ENCODE measurements around the gene ZNF343.
"Not testable (repeated sequence)": the region's sequence is repeated elsewhere in the genome, so short reads cannot be mapped to it uniquely, and the experiment has no call there.

The ZNF343 gene

DNA sequence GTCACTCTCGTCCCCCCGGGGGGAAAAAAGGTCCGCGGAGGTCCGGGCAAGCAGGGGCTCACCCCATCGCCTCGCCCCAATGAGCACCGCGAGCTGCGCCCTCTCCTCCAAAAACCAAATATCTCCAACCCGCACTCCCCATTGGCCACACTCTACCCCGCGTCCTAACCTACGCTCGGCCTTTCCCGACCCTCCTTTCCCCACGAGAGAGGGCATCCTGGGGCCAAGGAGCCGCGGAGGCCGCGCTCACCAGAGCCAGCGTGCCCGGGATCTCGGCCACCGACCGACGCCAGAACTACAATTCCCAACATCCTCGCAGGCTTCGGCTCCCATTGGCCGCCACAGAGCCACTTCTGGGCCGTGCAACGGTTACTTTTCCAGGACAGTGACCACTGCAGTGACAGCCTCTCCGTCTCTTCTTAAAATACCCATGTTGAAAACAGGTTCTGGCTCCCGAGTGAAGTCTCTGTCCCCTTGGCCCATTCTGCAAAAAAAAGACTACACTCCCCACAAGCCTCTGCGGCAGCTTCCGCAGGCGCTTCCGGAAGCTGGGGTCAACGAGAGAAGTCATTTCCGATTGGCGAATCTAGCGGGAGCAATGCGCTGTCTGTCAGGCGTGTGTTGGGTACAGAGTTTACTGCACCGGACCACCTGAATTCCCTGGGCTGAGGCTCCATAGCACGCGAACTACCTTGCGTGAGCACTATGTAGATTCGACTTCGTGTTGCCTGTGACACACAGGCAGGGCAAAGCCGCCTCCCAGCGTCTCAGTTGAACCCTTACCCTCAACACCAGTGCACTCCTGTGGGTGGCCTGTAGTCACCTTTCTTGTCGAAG lies at the start of gene ZNF343:
TSS of gene ZNF343 (minus strand) at position 285 of the 837 bp plus-strand sequence. CDS start 15,020 bp downstream, outside the sequence.
- DNase-seq (ENCODE audit: low read depth in 3 of 3) = peak; percentile 52 to 59 (median 57)

DNA sequence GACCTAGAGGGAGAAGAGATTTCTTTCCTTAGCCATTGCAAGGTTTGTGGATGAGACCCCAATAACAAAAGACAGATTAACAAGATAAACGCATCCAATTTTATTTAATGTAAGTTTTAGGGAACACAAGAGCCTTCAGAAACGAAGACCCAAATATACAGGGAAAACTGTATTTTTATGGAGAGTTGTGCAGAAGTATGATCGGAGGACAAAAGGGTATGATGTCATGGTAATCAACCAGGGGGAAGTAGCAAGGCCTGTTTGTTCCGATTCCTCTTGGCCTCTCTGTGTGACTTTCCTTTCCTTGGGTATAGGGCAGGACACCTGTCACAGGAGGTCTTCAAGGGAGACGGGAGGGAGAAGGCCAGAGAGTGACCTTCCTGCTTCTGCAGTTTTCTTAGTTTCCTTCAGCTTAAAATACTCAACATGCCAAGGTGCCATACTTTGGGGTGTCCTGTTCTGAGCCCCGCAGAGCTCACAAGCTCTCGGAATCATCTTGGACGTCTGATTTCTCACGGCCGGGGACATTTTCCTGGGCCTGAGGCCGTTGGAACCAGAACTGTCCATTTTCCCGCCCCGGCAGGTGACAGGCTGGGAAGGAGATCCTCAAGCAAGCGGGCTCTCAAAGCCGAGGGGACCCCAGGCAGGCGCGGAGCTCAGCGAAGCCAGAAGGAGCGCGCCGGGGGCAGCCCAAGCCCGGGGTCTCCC lies 49.3 kb upstream of the ZNF343 start:
- no peak for DNase-seq (ENCODE audit: low read depth in 3 of 3)

DNA sequence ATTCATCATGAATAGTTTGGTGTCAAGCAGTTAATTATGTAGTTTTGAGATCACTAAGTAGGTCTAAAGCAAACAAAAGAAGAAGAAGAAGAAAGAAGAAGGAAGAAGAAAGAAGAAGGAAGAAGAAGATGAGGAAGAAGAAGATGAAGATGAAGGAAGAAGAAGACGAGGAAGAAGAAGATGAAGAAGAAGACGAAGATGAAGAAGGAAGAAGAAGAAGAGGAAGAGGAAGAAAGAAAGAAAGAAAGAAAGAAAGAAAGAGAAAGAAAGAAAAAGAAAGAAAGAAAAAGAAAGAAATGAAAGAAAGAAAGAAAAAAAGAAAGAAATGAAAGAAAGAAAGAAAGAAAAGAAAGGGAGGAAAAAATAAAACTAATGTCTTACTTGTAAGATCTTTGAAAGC lies 36.9 kb upstream of the ZNF343 start:
- no peak for DNase-seq (ENCODE audit: low read depth in 3 of 3)

DNA sequence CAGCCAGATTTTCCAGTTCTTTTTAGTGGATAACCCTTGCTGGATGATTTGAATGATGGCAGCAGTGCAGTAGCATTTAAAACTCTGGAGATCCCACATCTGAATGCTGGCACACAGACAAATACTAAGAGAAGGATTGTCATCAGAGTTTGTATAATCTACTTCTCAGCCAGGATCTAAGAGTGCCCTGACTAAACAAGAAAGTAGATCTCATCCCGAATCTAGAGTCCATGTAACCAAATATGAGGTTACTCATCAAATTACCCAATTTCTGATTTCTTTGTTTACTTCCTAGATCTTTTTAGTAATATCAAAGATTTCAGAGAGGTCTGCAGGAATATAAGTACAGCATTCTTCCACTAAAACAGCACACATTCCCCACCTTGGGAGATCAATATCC lies 35.5 kb upstream of the ZNF343 start:
- no peak for DNase-seq (ENCODE audit: low read depth in 3 of 3)

DNA sequence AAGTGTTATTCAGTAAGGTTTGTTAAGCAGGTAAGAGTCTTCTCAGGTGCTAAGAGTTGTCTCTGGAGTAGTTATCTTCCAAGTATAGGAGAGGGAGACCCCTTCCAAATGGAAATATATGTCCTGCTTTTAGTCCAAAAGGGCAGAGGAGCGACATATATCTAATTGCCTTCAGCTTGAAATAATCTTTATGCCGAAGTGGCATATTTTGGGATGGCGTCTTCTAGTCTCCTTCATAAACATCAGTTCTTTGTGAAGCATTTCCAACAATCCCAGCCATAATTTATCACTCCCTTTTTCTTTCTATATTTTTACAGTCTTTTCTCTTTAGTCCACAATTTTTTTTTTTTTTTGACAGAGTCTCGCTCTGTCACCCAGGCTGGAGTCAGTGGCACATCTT lies 33.6 kb upstream of the ZNF343 start:
- no peak for DNase-seq (ENCODE audit: low read depth in 3 of 3)

DNA sequence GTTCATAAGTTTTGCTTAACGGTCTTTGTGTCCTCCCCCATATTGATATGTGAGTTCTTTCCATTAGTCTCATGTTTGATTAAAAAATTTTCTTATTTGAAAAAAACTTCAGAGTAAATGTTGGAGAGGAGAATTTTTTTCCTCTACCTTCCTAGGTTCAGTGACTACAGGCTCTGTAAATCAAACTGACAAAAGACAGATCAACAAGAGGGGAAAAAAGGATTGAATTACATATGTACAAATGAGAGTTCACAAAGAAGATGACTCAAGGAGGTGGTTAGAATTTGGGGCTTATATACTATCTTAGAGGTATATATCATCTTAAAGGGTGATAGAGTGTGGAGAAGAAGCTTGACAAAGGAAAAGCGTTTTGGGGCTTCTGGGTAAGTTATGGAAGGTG lies 33.2 kb upstream of the ZNF343 start:
- no peak for DNase-seq (ENCODE audit: low read depth in 3 of 3)

DNA sequence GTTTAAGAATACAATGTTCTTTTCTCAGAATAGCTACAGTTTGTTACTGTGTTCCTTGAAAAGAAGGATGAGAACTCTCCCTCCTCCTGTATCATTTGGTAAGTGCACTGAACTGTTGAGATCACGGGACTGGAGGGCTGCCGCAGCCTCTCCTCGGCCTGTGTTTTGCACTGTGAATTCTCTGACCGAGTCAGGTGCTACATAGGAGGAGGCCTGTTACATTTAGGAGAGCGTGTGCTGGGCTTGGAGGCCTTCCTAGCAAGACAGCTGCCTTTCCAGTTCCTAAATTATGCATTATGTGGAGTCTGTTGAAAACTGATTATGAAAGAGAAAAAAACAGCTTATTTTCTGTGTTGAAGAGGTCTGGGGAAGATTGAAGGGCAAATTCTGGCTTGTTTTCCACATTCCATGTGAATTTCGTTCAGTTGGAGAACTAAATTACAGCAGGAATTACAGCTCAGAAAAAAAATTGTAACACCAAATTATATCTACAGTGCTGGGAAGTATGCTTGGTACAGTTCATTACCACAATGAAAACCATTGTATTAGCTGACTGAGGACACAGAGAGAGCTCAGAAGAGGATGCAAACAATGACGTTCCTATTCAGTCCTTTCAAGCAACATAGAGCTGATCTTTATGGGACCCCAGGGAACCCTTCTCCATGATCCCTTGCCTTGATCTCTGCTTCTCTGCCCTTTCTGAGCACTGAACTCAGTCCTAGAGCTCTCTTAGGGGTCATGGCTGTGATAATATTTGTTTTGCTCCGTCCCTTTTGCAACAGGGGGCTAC lies 30.4 kb upstream of the ZNF343 start:
- DNase-seq (ENCODE audit: low read depth in 3 of 3) = no peak

DNA sequence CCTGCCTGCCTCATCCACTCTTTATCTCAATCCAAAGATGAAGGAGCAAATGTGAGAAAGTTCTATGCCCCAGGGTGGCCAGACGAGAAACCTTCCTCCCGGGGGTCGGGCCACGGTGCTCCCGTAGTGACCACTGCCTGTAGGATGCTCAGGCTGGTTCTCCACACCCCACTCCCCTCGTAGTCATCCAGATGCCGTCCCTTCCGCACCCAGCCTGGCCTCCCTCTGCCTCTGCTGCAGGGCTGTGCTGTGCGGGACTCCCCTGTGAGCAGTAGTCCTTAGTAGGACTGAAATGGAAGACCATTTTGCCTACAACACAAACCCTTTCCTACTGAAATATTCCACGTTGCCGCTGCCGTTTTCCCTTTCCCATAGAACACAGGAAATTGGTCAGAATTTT lies 29.6 kb upstream of the ZNF343 start:
- DNase-seq (ENCODE audit: low read depth in 3 of 3) = no peak

DNA sequence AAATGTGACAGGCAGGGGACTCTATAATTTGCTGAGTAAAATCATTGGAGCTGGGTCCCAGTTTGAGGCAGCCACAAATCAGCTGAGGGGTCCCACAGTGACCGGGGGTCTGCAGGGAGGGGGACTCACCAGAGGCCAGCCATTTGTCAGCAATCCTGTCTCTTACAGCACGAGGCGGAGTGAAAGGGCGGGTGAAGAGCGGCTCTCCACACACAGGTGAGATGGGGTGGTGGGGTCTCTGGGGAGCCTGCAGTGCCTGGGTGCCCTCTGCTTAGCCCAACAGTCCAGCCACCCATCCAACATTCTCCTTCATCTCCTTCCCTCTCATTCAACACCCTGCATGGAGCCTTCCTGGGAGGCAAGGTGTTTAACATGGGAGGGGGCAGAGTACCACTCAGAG lies 28.4 kb upstream of the ZNF343 start:
- no peak for DNase-seq (ENCODE audit: low read depth in 3 of 3)

DNA sequence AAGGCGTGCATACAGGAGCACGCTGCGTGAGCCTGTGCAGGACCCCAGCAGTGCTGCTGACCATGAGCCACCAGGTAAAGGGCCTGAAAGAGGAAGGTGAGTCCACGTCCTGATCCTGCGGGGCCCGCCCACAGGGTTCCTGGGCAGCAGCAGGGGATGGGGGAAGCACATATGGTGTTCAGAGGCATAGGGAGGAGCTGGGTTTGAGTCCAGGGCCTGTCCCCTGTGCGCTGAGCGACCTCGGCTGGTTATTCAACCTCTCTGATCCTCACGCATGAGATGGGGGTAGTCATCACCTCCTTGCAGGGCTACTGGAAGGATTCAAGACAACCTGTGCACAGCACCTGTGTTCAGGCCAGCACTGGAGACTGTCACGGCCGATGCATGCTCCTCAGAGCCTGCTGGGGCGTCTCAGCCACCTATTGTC lies 27.9 kb upstream of the ZNF343 start, which contains the start of gene TMC2:
TSS of gene TMC2 (plus strand) at position 14 of the 427 bp plus-strand sequence. CDS start at position 63, 49 bp downstream.
- DNase-seq (ENCODE audit: low read depth in 3 of 3) = no peak

DNA sequence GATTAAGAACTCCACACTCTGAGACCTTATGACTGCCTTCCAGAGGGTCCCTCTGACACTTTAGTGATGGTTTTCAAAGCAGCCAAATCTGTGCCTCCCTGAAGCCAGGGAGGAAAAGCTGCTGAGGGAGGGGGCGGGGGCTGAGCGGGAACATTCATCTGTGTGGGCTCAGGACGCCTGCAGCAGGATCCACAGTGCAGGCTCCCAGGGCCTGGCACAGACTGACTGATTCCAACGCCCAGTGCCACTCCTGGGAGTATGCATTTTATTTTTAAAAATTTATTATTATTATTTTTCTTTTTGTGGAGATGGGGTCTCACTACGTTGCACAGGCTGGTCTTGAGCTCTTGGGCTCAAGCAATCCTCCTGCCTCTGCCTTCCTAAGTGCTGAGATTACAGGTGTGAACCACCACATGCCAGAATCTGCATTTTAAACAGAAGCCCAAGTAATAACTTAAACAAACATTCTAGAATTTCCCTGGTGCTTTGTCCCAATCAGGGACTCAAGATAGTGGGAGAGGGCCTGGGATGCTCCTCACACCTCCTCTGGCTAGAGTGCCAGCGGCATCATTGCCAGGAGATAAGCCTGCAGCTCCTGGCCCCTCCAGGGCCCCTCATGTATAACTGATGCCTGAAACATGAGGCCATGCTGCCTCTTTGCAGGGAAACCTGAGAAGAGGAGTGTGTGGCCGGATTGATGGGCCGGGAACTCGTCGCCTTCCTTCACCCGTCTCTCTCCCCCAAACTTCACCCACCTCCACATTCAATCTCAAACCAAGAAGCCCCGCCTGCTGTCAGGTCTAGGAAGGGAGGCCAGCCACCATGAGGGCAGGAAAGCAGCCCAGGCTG lies 27.2 kb upstream of the ZNF343 start:
- no peak for DNase-seq (ENCODE audit: low read depth in 3 of 3)

DNA sequence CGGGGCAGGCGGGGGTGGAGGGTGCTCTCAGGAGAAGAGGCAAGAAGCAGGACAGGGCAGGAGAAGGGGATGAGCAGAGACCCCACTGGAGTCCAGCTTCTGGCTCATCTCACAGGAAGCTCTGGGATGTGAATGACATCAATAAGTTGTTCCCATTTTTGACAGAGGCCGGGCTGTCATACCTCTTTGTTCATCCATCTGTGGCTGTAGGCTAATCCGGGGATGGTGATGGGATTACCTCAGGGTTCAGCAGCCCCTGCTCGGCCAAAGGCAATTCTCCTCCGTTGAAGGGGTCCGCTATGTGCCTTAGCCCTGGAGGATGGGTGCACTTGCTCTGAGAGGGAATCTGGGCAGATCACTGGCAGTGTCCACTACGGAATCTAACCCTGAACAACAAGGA lies 24.4 kb upstream of the ZNF343 start:
- no peak for DNase-seq (ENCODE audit: low read depth in 3 of 3)

DNA sequence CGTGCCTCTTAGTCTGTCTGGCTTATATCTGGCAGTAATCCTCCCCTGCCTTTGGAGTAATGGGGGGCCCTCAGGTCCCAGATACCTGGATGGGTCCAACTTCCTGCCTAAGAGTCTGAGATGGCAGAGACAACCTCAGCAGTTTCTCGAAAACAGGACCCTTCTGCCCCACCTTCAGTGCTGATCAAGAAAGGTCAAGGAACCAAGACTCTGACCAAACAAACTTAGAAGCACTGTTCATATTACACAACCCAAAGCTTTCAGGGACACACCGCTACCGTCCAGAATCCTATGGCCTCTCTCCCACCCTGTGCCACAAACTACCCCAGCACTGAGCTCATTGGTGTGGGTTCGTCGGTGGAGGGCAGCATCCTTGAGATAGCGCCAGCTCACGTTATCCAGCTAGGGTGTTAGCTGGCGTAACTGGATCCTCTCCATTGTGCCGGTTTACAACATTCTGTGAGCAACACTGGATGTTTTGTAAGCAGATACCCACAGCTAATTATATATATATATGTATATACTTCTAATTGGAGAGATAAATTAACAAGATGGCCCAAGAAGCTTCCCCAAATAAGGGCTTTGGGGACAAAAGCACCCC lies 20.1 kb upstream of the ZNF343 start:
- no peak for DNase-seq (ENCODE audit: low read depth in 3 of 3)

DNA sequence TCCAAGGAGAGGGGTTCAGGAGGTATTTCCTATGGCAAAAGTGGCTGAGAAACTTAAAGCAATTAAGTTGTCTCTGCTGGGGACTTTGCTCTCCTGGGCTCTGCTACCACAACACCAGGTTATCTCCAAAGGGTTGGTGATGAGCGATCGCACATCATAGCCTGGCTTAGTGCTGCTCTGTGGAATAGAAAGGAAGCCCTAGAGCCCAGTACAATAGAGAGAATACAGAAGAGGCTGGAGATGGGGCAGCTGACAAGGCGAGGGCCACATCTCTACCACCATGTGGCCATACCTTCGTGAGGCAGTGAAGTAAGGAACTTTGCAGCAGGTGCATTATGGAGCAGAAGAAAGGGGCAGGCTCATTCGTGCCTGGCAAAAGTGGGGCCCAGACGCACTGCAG lies 19.0 kb upstream of the ZNF343 start:
- no peak for DNase-seq (ENCODE audit: low read depth in 3 of 3)

DNA sequence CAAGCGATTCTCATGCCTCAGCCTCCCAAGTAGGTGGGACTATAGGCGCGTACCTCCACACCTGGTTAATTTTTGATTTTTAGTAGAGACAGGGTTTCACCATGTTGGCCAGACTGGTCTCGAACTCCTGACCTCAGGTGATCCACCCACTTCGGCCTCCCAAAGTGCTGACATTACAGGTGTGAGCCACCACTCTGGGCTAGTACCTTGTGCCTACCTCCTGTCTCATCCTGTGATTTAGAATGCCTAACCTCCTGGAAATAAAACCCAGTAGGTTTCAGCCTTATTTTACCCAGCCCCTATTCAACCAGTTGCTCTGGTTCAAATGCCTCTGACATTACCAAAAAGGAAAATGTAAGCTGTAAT lies 17.5 kb upstream of the ZNF343 start:
- not testable (repeated sequence) for DNase-seq (ENCODE audit: low read depth in 3 of 3)

DNA sequence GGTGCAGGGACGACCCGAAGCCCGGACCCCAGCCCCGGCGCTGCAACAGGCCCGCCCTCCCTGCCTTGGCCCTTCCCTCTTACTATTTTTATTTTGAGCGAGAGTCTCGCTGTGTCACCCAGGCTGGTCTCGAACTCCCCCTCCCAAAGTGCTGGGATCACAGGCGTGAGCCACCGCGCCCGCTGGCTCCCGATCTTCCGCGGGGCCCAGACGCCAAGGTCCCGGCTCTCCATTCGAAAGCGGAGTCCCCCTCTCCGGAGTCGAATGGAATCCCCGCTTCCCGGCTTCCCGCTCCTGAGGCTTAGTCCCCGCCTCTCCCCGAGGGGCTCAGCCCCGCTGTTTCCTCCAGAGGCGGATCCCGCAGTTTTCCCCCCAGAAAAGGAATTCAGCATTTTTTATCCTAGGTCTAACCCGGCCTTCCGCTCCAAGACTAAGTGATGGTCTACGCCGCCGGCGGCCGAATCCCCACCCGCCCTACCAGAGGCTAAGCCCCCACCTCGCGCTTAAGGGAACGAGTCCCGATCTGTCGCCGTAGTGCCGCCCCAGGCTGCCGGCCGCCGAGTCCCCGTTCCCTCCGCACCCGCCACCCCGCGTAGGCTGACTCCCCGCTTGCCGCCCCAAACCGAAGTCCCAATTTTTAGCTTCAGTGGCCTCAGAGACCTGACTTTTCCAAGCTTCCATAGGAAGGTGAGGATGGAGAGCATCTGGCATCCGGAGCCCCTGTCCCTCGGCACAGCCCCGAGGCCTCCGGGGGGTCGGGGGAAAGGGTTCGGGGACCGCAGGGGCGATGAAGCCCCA lies 16.2 kb upstream of the ZNF343 start:
- peak; percentile 12 to 35 (median 13) for DNase-seq (ENCODE audit: low read depth in 3 of 3)

DNA sequence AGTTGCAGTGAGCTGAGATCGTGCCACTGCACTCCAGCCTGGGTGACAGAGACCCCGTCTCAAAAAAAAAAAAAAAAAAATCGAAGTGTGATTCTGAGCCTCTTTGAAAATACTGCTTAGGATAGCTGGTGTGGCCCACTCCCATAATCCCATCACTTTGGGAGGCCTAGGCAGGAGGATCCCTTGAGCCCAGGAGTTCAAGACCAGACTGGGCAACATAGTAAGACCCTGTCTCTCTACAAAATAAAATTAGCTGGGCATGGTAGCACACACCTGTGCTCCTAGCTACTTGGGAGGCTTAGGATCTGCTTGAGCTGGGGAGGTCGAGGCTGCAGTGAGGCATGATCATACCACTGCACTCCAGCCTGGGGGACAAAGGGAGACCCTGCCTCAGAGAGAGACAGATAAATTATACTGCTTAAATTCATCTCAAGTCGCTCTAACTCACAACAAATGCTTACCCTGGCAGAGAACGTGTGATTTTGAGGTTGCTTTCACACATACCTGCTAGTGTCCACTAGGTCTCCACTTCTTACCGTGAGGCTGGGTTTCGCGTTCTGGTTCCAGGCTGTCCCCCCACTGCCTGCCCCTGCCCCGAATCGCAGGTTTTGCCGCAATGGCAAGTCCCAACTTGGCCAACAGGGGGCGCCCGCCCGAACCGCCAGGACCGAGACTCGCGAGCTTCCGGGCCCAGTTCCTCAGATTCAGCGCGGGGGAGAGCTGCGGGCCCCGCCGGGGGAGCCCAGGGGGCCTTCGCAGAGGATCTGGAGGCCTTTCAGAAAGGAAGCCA lies 15.4 kb upstream of the ZNF343 start:
- DNase-seq (ENCODE audit: low read depth in 3 of 3) = peak; percentile 83 to 91 (median 84)

DNA sequence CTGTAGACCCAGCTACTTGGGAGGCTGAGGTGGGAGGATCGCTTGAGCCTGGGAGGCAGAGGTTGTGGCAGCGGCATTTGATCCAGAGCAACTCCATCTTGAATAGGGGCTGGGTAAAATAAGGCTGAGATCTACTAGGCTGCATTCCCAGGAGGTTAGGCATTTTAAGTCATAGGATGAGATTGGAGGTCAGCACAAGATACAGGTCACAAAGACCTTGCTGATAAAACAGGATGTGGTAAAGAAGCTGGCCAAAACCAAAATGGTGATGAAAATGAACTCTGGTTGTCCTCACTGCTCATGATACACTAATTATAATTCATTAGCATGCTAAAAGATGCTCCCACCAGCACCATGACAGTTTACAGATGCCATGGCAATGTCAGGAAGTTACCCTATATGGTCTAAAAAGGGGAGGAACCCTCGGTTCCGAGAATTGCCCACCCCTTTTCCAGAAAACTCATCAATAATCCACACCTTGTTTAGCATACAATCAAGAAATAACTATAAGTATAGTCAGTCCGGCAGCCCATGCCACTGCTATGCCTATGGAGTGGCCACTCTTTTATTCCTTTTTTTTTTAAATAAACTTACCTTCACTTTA lies 14.2 kb upstream of the ZNF343 start:
- DNase-seq (ENCODE audit: low read depth in 3 of 3) = not testable (repeated sequence)

Measured in stimulated activated CD4-positive, alpha-beta T cell treated with anti-CD3 and anti-CD28 coated beads, TNF-alpha, amount 100 ng/mL, for 4 hours (primary cell).